Measurements from ENCODE around the gene NPHS1. TPM values are rescaled to one million over a fixed set of nuclear protein-coding genes. Genes with fewer than 3 reads are reported as not detected.
A peak's percentile ranks its signal among the peaks of the same experiment; 100 is the strongest.
"Not testable (repeated sequence)": the region's sequence is repeated elsewhere in the genome, so short reads cannot be mapped to it uniquely, and the experiment has no call there.

Gene NPHS1
- polyA plus RNA-seq (ENCODE audit: insufficient read length in 4 of 4), result 100 to 1,000 TPM; 101 to 226 (median 168) TPM

- DNase-seq (ENCODE audit: low read depth in 4 of 4, low spot score in 2 of 4), result no peak
Measured at GRCh38 chr19:35852029-35852780, at the start of gene NPHS1. Gene NPHS1, minus strand, starts transcription at chr19:35852504. Its CDS starts 667 bp downstream, at chr19:35851837.

GRCh38 chr19:35901055-35901644 lies 48.8 kb upstream of the NPHS1 start:
- DNase-seq (ENCODE audit: low read depth in 4 of 4, low spot score in 2 of 4), result no peak

- DNase-seq (ENCODE audit: low read depth in 4 of 4, low spot score in 2 of 4), result peak in 2 of 4 donors; percentile 59 to 67
Measured at GRCh38 chr19:35899547-35900214, 47.4 kb upstream of the NPHS1 start.

GRCh38 chr19:35898499-35898809 lies 46.1 kb upstream of the NPHS1 start:
- no peak for DNase-seq (ENCODE audit: low read depth in 4 of 4, low spot score in 2 of 4)

- no peak for DNase-seq (ENCODE audit: low read depth in 4 of 4, low spot score in 2 of 4)
Measured at GRCh38 chr19:35897706-35898451, 45.6 kb upstream of the NPHS1 start.

- DNase-seq (ENCODE audit: low read depth in 4 of 4, low spot score in 2 of 4), result no peak
Measured at GRCh38 chr19:35896643-35897040, 44.3 kb upstream of the NPHS1 start.

GRCh38 chr19:35895911-35896642 lies 43.8 kb upstream of the NPHS1 start:
- no peak for DNase-seq (ENCODE audit: low read depth in 4 of 4, low spot score in 2 of 4)

- DNase-seq (ENCODE audit: low read depth in 4 of 4, low spot score in 2 of 4), result no peak
Measured at GRCh38 chr19:35894342-35894741, 42.0 kb upstream of the NPHS1 start.

- DNase-seq (ENCODE audit: low read depth in 4 of 4, low spot score in 2 of 4), result not testable (repeated sequence)
Measured at GRCh38 chr19:35891819-35892218, 39.5 kb upstream of the NPHS1 start.

GRCh38 chr19:35890113-35890650 lies 37.9 kb upstream of the NPHS1 start:
- DNase-seq (ENCODE audit: low read depth in 4 of 4, low spot score in 2 of 4), result no peak

GRCh38 chr19:35889370-35890112 lies 37.2 kb upstream of the NPHS1 start:
- DNase-seq (ENCODE audit: low read depth in 4 of 4, low spot score in 2 of 4), result no peak

GRCh38 chr19:35888398-35888797 lies 36.1 kb upstream of the NPHS1 start:
- DNase-seq (ENCODE audit: low read depth in 4 of 4, low spot score in 2 of 4), result no peak

GRCh38 chr19:35887197-35887596 lies 34.9 kb upstream of the NPHS1 start:
- DNase-seq (ENCODE audit: low read depth in 4 of 4, low spot score in 2 of 4), result no peak

GRCh38 chr19:35885904-35886303 lies 33.6 kb upstream of the NPHS1 start:
- DNase-seq (ENCODE audit: low read depth in 4 of 4, low spot score in 2 of 4), result no peak

- DNase-seq (ENCODE audit: low read depth in 4 of 4, low spot score in 2 of 4), result no peak
Measured at GRCh38 chr19:35885225-35885738, 33.0 kb upstream of the NPHS1 start.

GRCh38 chr19:35883882-35884281 lies 31.6 kb upstream of the NPHS1 start:
- no peak for DNase-seq (ENCODE audit: low read depth in 4 of 4, low spot score in 2 of 4)

GRCh38 chr19:35882114-35882832 lies 30.0 kb upstream of the NPHS1 start:
- DNase-seq (ENCODE audit: low read depth in 4 of 4, low spot score in 2 of 4), result no peak

GRCh38 chr19:35879770-35880317 lies 27.5 kb upstream of the NPHS1 start:
- peak in 1 of 4 donors; percentile 80 for DNase-seq (ENCODE audit: low read depth in 4 of 4, low spot score in 2 of 4)
